GM12891 (cell line): ENCODE data around the gene CLEC9A.

Experiments
- DNase-seq: peaks from one replicate; pipeline ENCODE4 v3.0.0; 2011; ENCODE audit warnings: low spot score; ENCODE audit not compliant: insufficient read length
- FAIRE-seq: peaks from 2 replicates; lab custom pipeline; 2011; peaks lifted over from hg19 to GRCh38; lab: Jason Lieb, UNC
- PAX5 ChIP-seq: IDR thresholded peaks from 2 replicates; pipeline ENCODE4 v1.6.1; 2011; ENCODE audit warnings: low read length, moderate library complexity, mild to moderate bottlenecking; ENCODE audit not compliant: insufficient read depth, severe bottlenecking
- POLR2A ChIP-seq: IDR thresholded peaks from 2 replicates; pipeline ENCODE4 v1.6.1; 2011; ENCODE audit warnings: low read depth, low read length, control low read depth
- POLR2AphosphoS5 ChIP-seq: IDR thresholded peaks from 2 replicates; pipeline ENCODE4 v1.6.1; 2011; ENCODE audit warnings: low read depth, low read length, control low read depth
- POU2F2 ChIP-seq: IDR thresholded peaks from 2 replicates; pipeline ENCODE4 v1.6.1; 2011; ENCODE audit warnings: low read depth, mild to moderate bottlenecking, control low read depth, low read length, moderate library complexity
- SPI1 ChIP-seq: IDR thresholded peaks from 2 replicates; pipeline ENCODE4 v1.6.1; 2011; ENCODE audit warnings: low read depth, low read length, control low read depth
- TAF1 ChIP-seq: IDR thresholded peaks from 2 replicates; pipeline ENCODE4 v1.6.1; 2011; ENCODE audit warnings: low read depth, low read length, control low read depth

Gene CLEC9A

GRCh38 chr12:10075451-10075850, 45.0 kb downstream of the CLEC9A start:
- TF ChIP-seq SPI1 (no peak), POU2F2 (no peak), PAX5 (no peak), TAF1 (no peak), POLR2AphosphoS5 (no peak), POLR2A (no peak)
- no peak for DNase-seq
- no peak for FAIRE-seq

GRCh38 chr12:10082117-10082874, 51.8 kb downstream of the CLEC9A start:
- DNase-seq (no peak), FAIRE-seq (no peak)
- TF ChIP-seq POU2F2 = no peak
- TF ChIP-seq TAF1 = no peak
- TF ChIP-seq PAX5 = no peak
- no peak for TF ChIP-seq POLR2A
- no peak for TF ChIP-seq SPI1

GRCh38 chr12:10084733-10085132, 54.3 kb downstream of the CLEC9A start:
- TF ChIP-seq POLR2AphosphoS5 (no peak), POU2F2 (no peak), POLR2A (no peak), SPI1 (no peak), TAF1 (no peak), PAX5 (no peak)
- DNase-seq = no peak
- no peak for FAIRE-seq

- TF ChIP-seq POLR2AphosphoS5 (no peak), PAX5 (no peak), POU2F2 (no peak), TAF1 (no peak), POLR2A (no peak)
- FAIRE-seq (no peak), DNase-seq (no peak)
Measured at GRCh38 chr12:10086387-10086786, 55.9 kb downstream of the CLEC9A start.

GRCh38 chr12:10088031-10088430, 57.5 kb downstream of the CLEC9A start:
- no peak for TF ChIP-seq POLR2AphosphoS5
- no peak for TF ChIP-seq POU2F2
- TF ChIP-seq PAX5 = no peak
- TF ChIP-seq TAF1 = no peak
- TF ChIP-seq POLR2A = no peak
- TF ChIP-seq SPI1 = no peak
- FAIRE-seq = no peak
- no peak for DNase-seq

- no peak for FAIRE-seq
- TF ChIP-seq POLR2A (no peak), SPI1 (no peak), POLR2AphosphoS5 (no peak), POU2F2 (no peak), TAF1 (no peak), PAX5 (no peak)
- DNase-seq = no peak
Measured at GRCh38 chr12:10088955-10089900, 58.7 kb downstream of the CLEC9A start.

- no peak for FAIRE-seq
- no peak for DNase-seq
- no peak for TF ChIP-seq PAX5
- no peak for TF ChIP-seq TAF1
- TF ChIP-seq POLR2AphosphoS5 = no peak
Measured at GRCh38 chr12:10094646-10095395, 64.3 kb downstream of the CLEC9A start.

- FAIRE-seq = no peak
- TF ChIP-seq POLR2AphosphoS5 = no peak
Measured at GRCh38 chr12:10095971-10096370, 65.5 kb downstream of the CLEC9A start.

GRCh38 chr12:10097521-10097920, 67.0 kb downstream of the CLEC9A start:
- FAIRE-seq (no peak), DNase-seq (no peak)
- no peak for TF ChIP-seq PAX5
- TF ChIP-seq POLR2AphosphoS5 = no peak
- no peak for TF ChIP-seq SPI1
- TF ChIP-seq POLR2A = no peak
- no peak for TF ChIP-seq TAF1
- TF ChIP-seq POU2F2 = no peak

More at GRCh38 chr12:10095971-10096370, 65.5 kb downstream of the CLEC9A start:
- no peak for DNase-seq

- no peak for FAIRE-seq
- no peak for TF ChIP-seq SPI1
- TF ChIP-seq POU2F2 = no peak
- no peak for TF ChIP-seq POLR2A
- TF ChIP-seq TAF1 = no peak
- TF ChIP-seq PAX5 = no peak
- TF ChIP-seq POLR2AphosphoS5 = no peak
- DNase-seq = no peak
Measured at GRCh38 chr12:10098791-10099190, 68.3 kb downstream of the CLEC9A start, which contains the start of gene CLEC1A. Gene CLEC1A, minus strand, starts transcription at chr12:10098985. Its CDS starts 63 bp downstream, at chr12:10098922.
